Measurements from ENCODE around the gene NFAT5. TPM values are rescaled to one million over a fixed set of nuclear protein-coding genes. Genes with fewer than 3 reads are reported as not detected.
"Not testable (repeated sequence)": the region's sequence is repeated elsewhere in the genome, so short reads cannot be mapped to it uniquely, and the experiment has no call there.

NFAT5 gene, protein sequence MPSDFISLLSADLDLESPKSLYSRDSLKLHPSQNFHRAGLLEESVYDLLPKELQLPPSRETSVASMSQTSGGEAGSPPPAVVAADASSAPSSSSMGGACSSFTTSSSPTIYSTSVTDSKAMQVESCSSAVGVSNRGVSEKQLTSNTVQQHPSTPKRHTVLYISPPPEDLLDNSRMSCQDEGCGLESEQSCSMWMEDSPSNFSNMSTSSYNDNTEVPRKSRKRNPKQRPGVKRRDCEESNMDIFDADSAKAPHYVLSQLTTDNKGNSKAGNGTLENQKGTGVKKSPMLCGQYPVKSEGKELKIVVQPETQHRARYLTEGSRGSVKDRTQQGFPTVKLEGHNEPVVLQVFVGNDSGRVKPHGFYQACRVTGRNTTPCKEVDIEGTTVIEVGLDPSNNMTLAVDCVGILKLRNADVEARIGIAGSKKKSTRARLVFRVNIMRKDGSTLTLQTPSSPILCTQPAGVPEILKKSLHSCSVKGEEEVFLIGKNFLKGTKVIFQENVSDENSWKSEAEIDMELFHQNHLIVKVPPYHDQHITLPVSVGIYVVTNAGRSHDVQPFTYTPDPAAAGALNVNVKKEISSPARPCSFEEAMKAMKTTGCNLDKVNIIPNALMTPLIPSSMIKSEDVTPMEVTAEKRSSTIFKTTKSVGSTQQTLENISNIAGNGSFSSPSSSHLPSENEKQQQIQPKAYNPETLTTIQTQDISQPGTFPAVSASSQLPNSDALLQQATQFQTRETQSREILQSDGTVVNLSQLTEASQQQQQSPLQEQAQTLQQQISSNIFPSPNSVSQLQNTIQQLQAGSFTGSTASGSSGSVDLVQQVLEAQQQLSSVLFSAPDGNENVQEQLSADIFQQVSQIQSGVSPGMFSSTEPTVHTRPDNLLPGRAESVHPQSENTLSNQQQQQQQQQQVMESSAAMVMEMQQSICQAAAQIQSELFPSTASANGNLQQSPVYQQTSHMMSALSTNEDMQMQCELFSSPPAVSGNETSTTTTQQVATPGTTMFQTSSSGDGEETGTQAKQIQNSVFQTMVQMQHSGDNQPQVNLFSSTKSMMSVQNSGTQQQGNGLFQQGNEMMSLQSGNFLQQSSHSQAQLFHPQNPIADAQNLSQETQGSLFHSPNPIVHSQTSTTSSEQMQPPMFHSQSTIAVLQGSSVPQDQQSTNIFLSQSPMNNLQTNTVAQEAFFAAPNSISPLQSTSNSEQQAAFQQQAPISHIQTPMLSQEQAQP (N-terminal part only)
- 45.6 TPM for total RNA-seq

GRCh38 chr16:69565671-69566239 lies at the start of gene NFAT5:
NFAT5 (plus strand) TSS chr16:69565966; CDS start chr16:69566302, 336 bp downstream.
- peak; percentile 96 for DNase-seq

DNA sequence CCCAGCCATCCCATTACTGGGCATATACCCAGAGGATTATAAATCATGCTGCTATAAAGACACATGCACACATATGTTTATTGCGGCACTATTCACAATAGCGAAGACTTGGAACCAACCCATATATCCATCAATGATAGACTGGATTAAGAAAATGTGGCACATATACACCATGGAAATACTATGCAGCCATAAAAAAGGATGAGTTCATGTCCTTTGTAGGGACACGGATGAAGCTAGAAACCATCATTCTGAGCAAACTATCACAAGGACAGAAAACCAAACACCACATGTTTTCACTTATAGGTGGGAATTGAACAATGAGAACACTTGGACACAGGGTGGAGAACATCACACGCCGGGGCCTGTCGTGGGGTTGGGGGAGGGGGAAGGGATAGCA lies 47.9 kb upstream of the NFAT5 start:
- DNase-seq = not testable (repeated sequence)

GRCh38 chr16:69520413-69520799 lies 45.4 kb upstream of the NFAT5 start:
- DNase-seq = no peak

DNA sequence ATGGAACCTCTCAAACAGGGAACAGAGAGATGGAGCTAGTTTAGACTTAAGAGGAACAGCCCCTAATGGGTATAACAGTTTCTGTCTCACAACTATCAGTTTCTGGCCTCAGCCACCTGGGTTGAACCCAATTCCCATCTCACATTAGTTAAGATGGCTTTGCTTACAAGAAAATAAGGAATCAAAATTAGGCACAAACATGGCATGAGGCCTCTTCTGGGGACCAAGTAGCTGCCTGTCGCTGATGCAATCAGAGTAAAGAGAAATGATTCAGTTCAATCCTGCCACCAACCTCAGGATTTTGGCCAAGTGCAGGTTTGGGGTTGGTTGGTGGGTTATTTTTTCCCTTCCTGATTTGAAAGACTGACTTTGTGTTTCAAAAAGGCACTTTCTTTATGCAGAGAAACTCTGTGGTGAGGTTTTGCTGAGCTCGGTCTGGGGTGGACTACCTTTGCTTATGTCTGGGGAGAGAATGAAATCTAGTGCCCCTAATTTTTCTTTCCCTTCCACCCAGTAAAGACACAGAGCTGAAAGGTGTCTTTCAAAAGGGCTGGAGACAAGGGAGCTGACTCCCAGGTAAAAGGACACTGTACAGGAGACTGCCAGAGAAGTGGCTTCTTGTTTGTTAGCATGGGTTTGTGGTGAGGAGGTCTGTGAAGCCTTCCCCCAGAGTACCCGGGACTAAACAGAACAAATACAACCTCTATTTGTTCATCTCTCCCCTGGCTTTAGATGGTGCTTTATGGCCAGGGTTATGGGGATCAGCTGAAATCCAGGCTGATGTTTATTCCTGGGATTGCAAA lies 44.8 kb upstream of the NFAT5 start:
- peak; percentile 19 for DNase-seq

DNA sequence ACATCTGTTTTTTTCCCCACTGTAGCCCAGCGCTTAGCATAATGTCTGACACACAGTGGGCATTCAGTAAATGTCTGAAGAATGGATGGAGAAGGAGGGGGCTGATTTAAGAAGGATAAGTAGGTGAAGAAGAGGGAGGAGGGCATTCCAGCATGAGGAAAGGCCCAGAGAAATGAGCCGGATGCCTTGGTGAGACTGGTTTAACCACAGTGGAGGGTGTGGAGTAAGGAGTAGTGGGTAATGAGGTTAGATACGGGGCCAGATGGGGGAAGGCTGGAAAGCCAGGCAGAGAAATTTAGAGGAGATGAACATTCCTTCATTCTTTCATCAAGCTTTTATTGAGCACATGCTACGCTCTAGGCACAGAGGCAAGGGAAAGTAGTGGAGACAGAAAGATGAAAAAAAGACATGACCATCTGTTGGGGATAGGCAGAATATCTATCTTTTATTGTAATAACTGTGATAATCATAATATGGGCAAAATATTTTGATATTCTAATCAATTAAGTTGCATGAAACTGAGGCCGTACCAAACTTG lies 43.7 kb upstream of the NFAT5 start:
- DNase-seq = no peak

GRCh38 chr16:69522732-69523404 lies 42.9 kb upstream of the NFAT5 start:
- no peak for DNase-seq

- no peak for DNase-seq
Measured at GRCh38 chr16:69523566-69524305, 42.0 kb upstream of the NFAT5 start.

- DNase-seq = no peak
Measured at GRCh38 chr16:69526831-69527655, 38.7 kb upstream of the NFAT5 start.

GRCh38 chr16:69531988-69532387 lies 33.8 kb upstream of the NFAT5 start:
- DNase-seq = no peak

DNA sequence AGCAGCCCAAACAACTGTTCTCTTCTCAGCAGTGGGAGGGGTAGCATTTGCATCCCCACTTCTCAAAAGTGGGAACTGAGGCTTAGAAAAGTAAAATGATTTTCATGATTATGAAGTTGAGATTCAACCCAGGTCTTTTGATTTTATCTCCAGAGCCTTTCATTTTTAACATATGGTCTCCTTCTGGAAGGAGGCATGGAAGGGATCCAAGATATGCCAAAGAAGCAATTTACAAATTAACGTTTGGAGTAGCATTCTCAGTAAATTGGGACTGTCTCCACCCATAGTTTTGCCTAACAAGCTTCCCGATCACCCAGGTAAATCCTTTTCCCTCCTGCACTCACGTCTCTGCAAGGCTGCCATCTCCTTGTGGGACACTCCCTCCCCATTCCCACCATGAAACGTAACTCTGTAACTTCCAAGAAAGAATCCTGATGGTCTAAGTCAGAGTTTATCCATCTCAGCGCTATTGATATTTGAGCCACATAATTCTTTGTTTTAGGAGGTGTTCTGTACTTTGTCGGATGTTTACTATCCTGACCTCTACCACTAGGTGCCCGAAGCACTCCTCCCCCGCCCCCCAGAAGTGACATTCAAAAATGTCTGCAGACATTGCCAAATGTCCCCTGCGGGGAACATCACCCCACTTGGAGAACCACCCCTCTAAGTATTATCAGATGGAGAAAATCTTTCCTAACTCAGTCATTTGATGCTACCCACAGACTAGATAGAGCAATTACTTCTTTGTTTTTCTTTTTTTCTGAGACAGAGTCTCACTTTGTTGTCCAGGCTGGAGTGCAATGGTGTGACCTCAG lies 32.9 kb upstream of the NFAT5 start:
- no peak for DNase-seq

DNA sequence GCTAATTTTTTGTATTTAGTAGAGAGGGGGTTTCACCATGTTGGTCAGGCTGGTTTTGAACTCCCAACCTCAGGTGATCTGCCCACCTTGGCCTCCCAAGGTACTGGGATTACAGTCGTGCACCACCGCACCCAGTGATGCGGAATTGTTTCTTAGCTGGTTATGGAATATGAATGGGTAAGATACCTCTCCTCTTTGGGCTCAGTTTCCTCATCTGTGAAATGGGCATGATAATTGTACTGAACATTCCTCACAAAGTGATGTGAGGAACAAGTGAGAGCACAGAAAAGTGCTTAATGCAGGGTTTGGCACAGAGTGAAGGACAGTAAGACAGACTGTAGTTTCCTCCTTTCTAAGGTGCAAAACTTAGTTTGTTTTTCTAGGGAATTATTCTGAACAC lies 31.0 kb upstream of the NFAT5 start:
- no peak for DNase-seq

- no peak for DNase-seq
Measured at GRCh38 chr16:69535123-69536050, 30.4 kb upstream of the NFAT5 start.

DNA sequence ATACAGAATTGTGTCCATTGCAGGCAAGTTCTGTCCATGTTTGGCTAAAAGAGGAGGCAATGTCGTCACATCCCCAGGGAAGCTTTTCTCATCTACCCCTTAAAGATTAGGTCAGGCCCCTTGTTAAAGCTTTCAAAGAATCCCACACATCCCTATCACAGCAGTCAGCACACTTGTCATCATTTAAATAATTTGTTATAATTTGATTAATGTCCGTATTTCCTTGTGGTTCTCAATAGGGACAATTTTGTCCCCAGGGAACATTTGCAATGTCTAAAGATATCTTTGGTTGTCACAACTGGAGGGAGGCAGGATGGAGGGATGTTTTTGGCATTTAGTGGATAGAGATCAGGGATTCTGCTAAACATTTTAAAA lies 28.1 kb upstream of the NFAT5 start:
- no peak for DNase-seq

DNA sequence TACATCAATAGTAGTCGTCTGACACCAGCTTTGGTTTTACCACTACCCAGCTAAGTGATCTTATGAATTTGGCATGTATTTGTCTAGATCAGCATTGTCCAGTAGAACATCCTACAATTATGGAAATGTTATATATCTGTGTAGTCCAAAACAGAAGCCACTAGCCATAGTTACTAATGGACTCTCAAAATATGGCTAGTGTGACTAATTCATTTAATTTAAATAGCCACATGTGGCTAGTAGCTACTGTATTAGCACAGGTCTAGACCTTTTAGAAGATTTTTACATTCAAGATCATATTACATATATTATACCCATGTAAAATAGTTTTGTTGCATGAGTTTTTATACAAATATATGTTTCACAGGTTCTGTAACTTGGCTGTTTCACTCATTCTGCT lies 27.0 kb upstream of the NFAT5 start:
- DNase-seq = no peak

- DNase-seq = no peak
Measured at GRCh38 chr16:69542974-69543373, 22.8 kb upstream of the NFAT5 start.

- no peak for DNase-seq
Measured at GRCh38 chr16:69544088-69544487, 21.7 kb upstream of the NFAT5 start.

GRCh38 chr16:69546663-69547062 lies 19.1 kb upstream of the NFAT5 start:
- DNase-seq = not testable (repeated sequence)
